Upper lobe of left lung (tissue), 6 donors: ENCODE data around the gene GALP. TPM values are rescaled to one million over a fixed set of nuclear protein-coding genes. Genes with fewer than 3 reads are reported as not detected.

ENCODE experiments used
- ATAC-seq, 2 donors: fragments of 200-7000 bp; cut with Tn5 transposase; one replicate each; pipeline ENCODE4 v1.9.1; 2022; ENCODE audit warnings: mild to moderate bottlenecking in 2 of 2, moderate library complexity in 2 of 2; ENCODE audit not compliant: low FRiP score in 2 of 2
- DNase-seq, 2 donors: peaks; one replicate each; pipeline ENCODE4 v3.0.0-alpha.2; 2019 to 2020
- H3K27ac ChIP-seq, 4 donors: fragments of 200-600 bp; sonication (generic); one replicate each; pipeline ENCODE4 v1.5.1; 2016 to 2019
- H3K27me3 ChIP-seq, 4 donors: fragments of 200-600 bp; sonication (generic); one replicate each; pipeline ENCODE4 v1.5.1; 2017 to 2019
- H3K36me3 ChIP-seq, 4 donors: fragments of 200-600 bp; sonication (generic); one replicate each; pipeline ENCODE4 v1.5.1; 2016 to 2019
- H3K4me1 ChIP-seq, 4 donors: fragments of 200-600 bp; sonication (generic); one replicate each; pipeline ENCODE4 v1.5.1; 2018 to 2019
- H3K4me3 ChIP-seq, 4 donors: fragments of 200-600 bp; sonication (generic); one replicate each; pipeline ENCODE4 v1.5.1; 2017 to 2019; ENCODE audit warnings: mild to moderate bottlenecking in 2 of 4, moderate library complexity in 1 of 4
- H3K9me3 ChIP-seq, 4 donors: fragments of 200-600 bp; sonication (generic); one replicate each; pipeline ENCODE4 v1.5.1; 2018 to 2019
- CTCF ChIP-seq, 6 experiments: fragments of 450-650 bp in 4 of 6; fragments of 200-600 bp in 2 of 6; sonication (generic) in 2 of 6; IDR thresholded peaks; one replicate each; pipeline ENCODE4 v1.5.1; 2016 to 2019; ENCODE audit warnings: antibody characterized with exemption in 6 of 6
- EP300 ChIP-seq, 4 donors: sonication (generic); formaldehyde crosslinking; IDR thresholded peaks; one replicate each; pipeline ENCODE4 v1.5.1; 2017; ENCODE audit warnings: antibody characterized with exemption in 4 of 4, control low read depth in 2 of 4
- POLR2A ChIP-seq, 4 donors: fragments of 450-650 bp; IDR thresholded peaks; one replicate each; pipeline ENCODE4 v1.5.1; 2016 to 2017; ENCODE audit warnings: antibody characterized with exemption in 4 of 4, mild to moderate bottlenecking in 2 of 4
- POLR2AphosphoS5 ChIP-seq, 2 donors: sonication (generic); formaldehyde crosslinking; IDR thresholded peaks; one replicate each; pipeline ENCODE4 v1.5.1; 2017; ENCODE audit warnings: antibody characterized with exemption in 2 of 2
- WGBS, 2 donors: methylation state at CpG; one replicate each; pipeline ENCODE4 v1.1.5; 2017 to 2018; 5-methylcytosine and 5-hydroxymethylcytosine counted together
- total RNA-seq, 6 donors: library from RNA; depleted of rRNA in 4 of 6; stranded (reverse); fragments of >200 nt in 4 of 6; gene quantifications; one replicate each; pipeline versions ENCODE4 v1.1.0 to v1.2.1, GENCODE V29; 2016 to 2021
- donor health status: DM: no; HTN: no; CAD: no; lungs with moderate emphysema.
- donor health status: DM: no; HTN: yes; CAD: no; lungs with severe emphysema.

GALP gene
- total RNA-seq, 6 donors from 2014 or later, result not detected

GRCh38 chr19:56139847-56140582 lies 35.8 kb upstream of the GALP start:
- 25 to 30% methylated on average over 21 to 22 of the region's 22 CpGs for WGBS, 2 donors
- H3K27me3 ChIP-seq, result no peaks in the 10 kb centered on the region
- TF ChIP-seq POLR2AphosphoS5 (IDR thresholded peaks at IDR 0.05) (no peak), POLR2A (IDR thresholded peaks at IDR 0.05) (peak in 1 of 4 donors; percentile 27), CTCF (IDR thresholded peaks at IDR 0.05) (no peak)
- peak overlapping the region; percentile 83 to 95 (median 89) for H3K27ac ChIP-seq
- peaks cover 33 to 80% (median 51%) of the 10 kb centered on the region in 4 donors for H3K4me1 ChIP-seq
- peak overlapping the region; percentile 28 to 68 (median 59) for H3K4me3 ChIP-seq
- H3K9me3 ChIP-seq, result no peaks in the 10 kb centered on the region
- DNase-seq (peak in 1 of 2 donors; percentile 56), ATAC-seq (no peak)
- H3K36me3 ChIP-seq, result no peaks in the 10 kb centered on the region

- peak; percentile 96 to 99 for DNase-seq
- Histone ChIP-seq H3K27me3 (no peaks in the 10 kb centered on the region), H3K9me3 (no peaks in the 10 kb centered on the region), H3K36me3 (no peaks in the 10 kb centered on the region), H3K4me1 (peaks cover 33 to 74% (median 48%) of the 10 kb centered on the region in 4 donors), H3K27ac (peak within 1 kb of the TSS; percentile 83 to 95 (median 89)), H3K4me3 (peak within 1 kb of the TSS; percentile 36 to 68 (median 59))
- ATAC-seq, result peak; percentile 94 to 96
- TF ChIP-seq CTCF (IDR thresholded peaks at IDR 0.05) (peak in 2 of 6 experiments; percentile 24 to 35), POLR2AphosphoS5 (IDR thresholded peaks at IDR 0.05) (peak; percentile 80 to 89), EP300 (IDR thresholded peaks at IDR 0.05) (peak in 1 of 4 donors; percentile 52), POLR2A (IDR thresholded peaks at IDR 0.05) (peak in 2 of 4 donors; percentile 42 to 74)
- 1% methylated on average over 24 to 48 of the region's 56 CpGs for WGBS, 2 donors
These were observed 35.0 kb upstream of the GALP start, which contains the start of gene ZNF444 for GRCh38 chr19:56140583-56141416. Gene ZNF444, plus strand, starts transcription at chr19:56141287. Its CDS starts 5,625 bp downstream, at chr19:56146912.

- ATAC-seq (no peak), DNase-seq (no peak)
- 3% methylated on average over 14 to 20 of the region's 26 CpGs for WGBS, 2 donors
- Histone ChIP-seq H3K36me3 (peaks cover 0 to 4% (median 2%) of the 10 kb centered on the region in 4 donors), H3K9me3 (no peaks in the 10 kb centered on the region), H3K4me1 (peaks cover 33 to 68% (median 44%) of the 10 kb centered on the region in 4 donors), H3K27ac (peak overlapping the region; percentile 83 to 95 (median 89)), H3K27me3 (no peaks in the 10 kb centered on the region), H3K4me3 (peak overlapping the region; percentile 36 to 68 (median 59))
- TF ChIP-seq CTCF (IDR thresholded peaks at IDR 0.05), result no peak
- TF ChIP-seq POLR2A (IDR thresholded peaks at IDR 0.05), result no peak
- TF ChIP-seq POLR2AphosphoS5 (IDR thresholded peaks at IDR 0.05), result no peak
- TF ChIP-seq EP300 (IDR thresholded peaks at IDR 0.05), result no peak
These were observed 34.3 kb upstream of the GALP start for GRCh38 chr19:56141417-56141993.

GRCh38 chr19:56142087-56142787 lies 33.6 kb upstream of the GALP start:
- 54 to 65% methylated on average over 16 to 17 of the region's 17 CpGs for WGBS, 2 donors
- Histone ChIP-seq H3K4me1 (peaks cover 33 to 61% (median 37%) of the 10 kb centered on the region in 4 donors), H3K9me3 (no peaks in the 10 kb centered on the region), H3K27ac (peak overlapping the region; percentile 83 to 95 (median 89)), H3K36me3 (peaks cover 0 to 11% (median 9%) of the 10 kb centered on the region in 4 donors), H3K27me3 (no peaks in the 10 kb centered on the region), H3K4me3 (peak overlapping the region in 3 of 4 donors; percentile 59 to 68 (median 59))
- DNase-seq, result peak in 1 of 2 donors; percentile 82
- peak in 1 of 2 donors; percentile 24 for ATAC-seq
- TF ChIP-seq CTCF (IDR thresholded peaks at IDR 0.05) (no peak), POLR2A (IDR thresholded peaks at IDR 0.05) (peak in 1 of 4 donors; percentile 54), EP300 (IDR thresholded peaks at IDR 0.05) (peak in 1 of 4 donors; percentile 56), POLR2AphosphoS5 (IDR thresholded peaks at IDR 0.05) (peak in 1 of 2 donors; percentile 49)
